ENCODE data around the gene FUOM. TPM values are rescaled to one million over a fixed set of nuclear protein-coding genes. Genes with fewer than 3 reads are reported as not detected.

Gene FUOM
- total and polyA plus RNA-seq, 9 of the 15 experiments (the other 6 are each of a cell fraction or from before 2014, with no cell fraction given), result 1.8 to 96.1 (median 27.0) TPM

GRCh38 chr10:133306941-133307379, 50.9 kb downstream of the FUOM start (continued):
- TF ChIP-seq JUND (IDR thresholded peaks at IDR 0.05; ENCODE audit: borderline replicate concordance, low read depth, low read length) (no peak), JUND (tag; IDR thresholded peaks at IDR 0.05; ENCODE audit: borderline replicate concordance, low read depth, low read length) (0 out of 3 replicates have a peak, but pooled peaks have one; percentile 1), HDAC6 (IDR thresholded peaks at IDR 0.05; ENCODE audit: low read depth, low read length) (no peak), RB1 (IDR thresholded peaks at IDR 0.05; ENCODE audit: low read depth) (no peak), CHD4 (IDR thresholded peaks at IDR 0.05; ENCODE audit: insufficient read depth, insufficient replicate concordance, low read depth, low read length, poor library complexity, severe bottlenecking) (no peak), RBM25 (IDR thresholded peaks at IDR 0.05; ENCODE audit: low read depth, low read length, severe bottlenecking) (no peak), PBX2 (CRISPR knock-in tag; IDR thresholded peaks at IDR 0.05; ENCODE audit: low read depth) (no peak), PBX2 (tag; conservative IDR thresholded peaks at IDR 0.05; ENCODE audit: low read depth) (peak; percentile 85), L3MBTL2 (IDR thresholded peaks at IDR 0.05) (peak; percentile 56), KAT7 (CRISPR knock-in tag; IDR thresholded peaks at IDR 0.05; ENCODE audit: borderline replicate concordance) (no peak), E2F6 (IDR thresholded peaks at IDR 0.05; ENCODE audit: borderline replicate concordance in 1 of 2, extremely low read depth in 1 of 2, insufficient read depth in 1 of 2, insufficient read length in 1 of 2, low read depth in 1 of 2, low read length in 1 of 2, poor library complexity in 1 of 2, severe bottlenecking in 1 of 2) (peak; percentile 44 to 86), SRF (CRISPR knock-in tag; IDR thresholded peaks at IDR 0.05) (no peak), ETV1 (tag; conservative IDR thresholded peaks at IDR 0.05; ENCODE audit: low read depth) (no peak)

Data from K562 (cell line).